Type B pancreatic cell (in vitro differentiated cells): ENCODE measurements around the gene CD209. TPM values are rescaled to one million over a fixed set of nuclear protein-coding genes. Genes with fewer than 3 reads are reported as not detected.

Experiments used
- DNase-seq: peaks from one replicate; pipeline ENCODE4 v3.0.0; 2021; ENCODE audit warnings: mixed read lengths; ENCODE audit not compliant: unreplicated experiment; ENCODE audit errors: extremely low spot score
- H3K27ac Mint-ChIP-seq: 2 replicates; pipeline ENCODE4 v1.8.0; 2021; ENCODE audit warnings: mild to moderate bottlenecking, mixed read lengths
- H3K27me3 Mint-ChIP-seq: 2 replicates; pipeline ENCODE4 v1.8.0; 2021; ENCODE audit warnings: mixed read lengths
- H3K36me3 Mint-ChIP-seq: 2 replicates; pipeline ENCODE4 v1.8.0; 2021; ENCODE audit warnings: mixed read lengths
- H3K4me1 Mint-ChIP-seq: one replicate; pipeline ENCODE4 v1.8.0; 2021; ENCODE audit warnings: mixed read lengths; ENCODE audit not compliant: unreplicated experiment
- H3K4me3 Mint-ChIP-seq: 2 replicates; pipeline ENCODE4 v1.8.0; 2021; ENCODE audit warnings: mild to moderate bottlenecking, mixed read lengths
- H3K9me3 Mint-ChIP-seq: 2 replicates; pipeline ENCODE4 v1.8.0; 2021; ENCODE audit warnings: mixed read lengths
- total RNA-seq: library from RNA; stranded (reverse); gene quantifications from 2 replicates; pipeline ENCODE4 v1.2.1, GENCODE V29; 2021; ENCODE audit warnings: low replicate concordance
- TF ChIP-seq, protein P1 (sequence below): fragments of 200-600 bp; sonication (generic); conservative IDR thresholded peaks from 2 replicates; pipeline ENCODE4 v1.5.0; 2021; ENCODE audit warnings: antibody characterized with exemption, mild to moderate bottlenecking

CD209 gene
- total RNA-seq, 1 donor from 2014 or later = not detected

DNA sequence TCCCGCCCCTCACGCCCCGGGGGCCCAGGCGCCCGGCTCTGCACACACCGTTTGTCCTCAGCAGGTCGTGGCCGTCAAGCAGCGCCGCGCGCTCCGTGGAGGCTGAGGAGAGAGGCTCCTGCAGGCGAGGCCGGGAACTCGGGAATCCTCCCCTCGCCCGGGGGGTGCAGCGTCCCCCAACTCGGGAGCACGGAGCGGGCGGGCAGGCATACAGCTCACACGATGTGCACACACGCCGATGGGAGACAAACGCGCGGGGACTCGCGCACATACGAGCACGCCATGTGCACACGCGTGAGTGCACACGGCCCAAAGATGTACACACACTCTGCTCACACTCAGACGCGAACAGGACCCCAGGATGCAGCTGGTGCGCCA is 16.1 kb downstream of the CD209 start:
- H3K4me3 Mint-ChIP-seq = no peak overlapping the region
- no peaks in the 10 kb centered on the region for H3K36me3 Mint-ChIP-seq
- H3K4me1 Mint-ChIP-seq = no peaks in the 10 kb centered on the region
- TF ChIP-seq, protein P1, sequence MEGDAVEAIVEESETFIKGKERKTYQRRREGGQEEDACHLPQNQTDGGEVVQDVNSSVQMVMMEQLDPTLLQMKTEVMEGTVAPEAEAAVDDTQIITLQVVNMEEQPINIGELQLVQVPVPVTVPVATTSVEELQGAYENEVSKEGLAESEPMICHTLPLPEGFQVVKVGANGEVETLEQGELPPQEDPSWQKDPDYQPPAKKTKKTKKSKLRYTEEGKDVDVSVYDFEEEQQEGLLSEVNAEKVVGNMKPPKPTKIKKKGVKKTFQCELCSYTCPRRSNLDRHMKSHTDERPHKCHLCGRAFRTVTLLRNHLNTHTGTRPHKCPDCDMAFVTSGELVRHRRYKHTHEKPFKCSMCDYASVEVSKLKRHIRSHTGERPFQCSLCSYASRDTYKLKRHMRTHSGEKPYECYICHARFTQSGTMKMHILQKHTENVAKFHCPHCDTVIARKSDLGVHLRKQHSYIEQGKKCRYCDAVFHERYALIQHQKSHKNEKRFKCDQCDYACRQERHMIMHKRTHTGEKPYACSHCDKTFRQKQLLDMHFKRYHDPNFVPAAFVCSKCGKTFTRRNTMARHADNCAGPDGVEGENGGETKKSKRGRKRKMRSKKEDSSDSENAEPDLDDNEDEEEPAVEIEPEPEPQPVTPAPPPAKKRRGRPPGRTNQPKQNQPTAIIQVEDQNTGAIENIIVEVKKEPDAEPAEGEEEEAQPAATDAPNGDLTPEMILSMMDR = no peak
- no peak for DNase-seq
- peaks cover 77% of the 10 kb centered on the region for H3K27me3 Mint-ChIP-seq
- H3K27ac Mint-ChIP-seq = no peak overlapping the region
- no peaks in the 10 kb centered on the region for H3K9me3 Mint-ChIP-seq

DNA sequence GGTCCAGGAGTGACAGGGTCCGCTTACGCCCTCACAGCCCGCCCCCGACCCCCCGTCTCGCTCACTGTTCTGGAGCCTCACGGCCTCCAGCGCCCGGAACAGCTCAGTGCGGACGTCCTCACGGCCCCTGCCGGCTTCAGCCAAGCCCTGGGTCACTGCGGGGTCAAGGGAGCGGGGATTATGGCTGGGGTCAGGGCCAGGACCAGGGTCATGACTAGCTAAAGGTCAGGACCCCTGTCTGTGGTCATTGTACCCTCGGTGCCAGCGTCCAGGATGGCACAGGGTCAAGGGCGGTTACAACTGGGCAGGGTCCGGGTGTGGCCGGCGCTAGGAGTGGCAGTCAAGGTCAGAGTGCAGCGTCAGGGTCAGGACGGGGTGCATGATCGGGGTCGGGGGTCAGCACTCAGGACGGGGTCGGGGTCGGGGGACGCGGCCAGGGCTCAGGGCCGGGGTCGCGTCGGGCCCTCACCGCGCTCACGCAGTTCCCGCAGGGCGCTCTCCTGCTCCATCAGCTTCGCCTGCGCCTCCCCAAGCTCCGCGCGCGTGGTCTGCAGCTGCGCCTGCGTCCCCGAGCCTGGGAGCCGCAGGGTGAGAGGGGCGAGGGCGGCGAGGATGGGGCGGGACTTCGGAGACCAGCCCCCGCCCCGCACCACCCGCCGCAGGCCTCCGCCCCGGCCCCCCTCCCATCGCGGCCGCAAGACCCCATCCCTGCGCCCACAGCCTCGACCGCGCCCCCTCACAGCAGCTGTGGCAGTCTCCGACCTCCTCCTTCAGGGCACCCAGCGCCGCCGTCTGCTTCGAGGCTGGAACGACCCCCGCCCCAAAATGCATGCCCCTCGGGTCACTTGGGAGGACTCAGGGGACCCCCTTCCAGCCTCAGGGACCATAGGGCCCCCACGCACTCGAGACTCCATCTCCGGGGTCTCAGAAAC is 16.8 kb downstream of the CD209 start:
- peaks cover 77% of the 10 kb centered on the region for H3K27me3 Mint-ChIP-seq
- DNase-seq = no peak
- no peak overlapping the region for H3K27ac Mint-ChIP-seq
- no peaks in the 10 kb centered on the region for H3K9me3 Mint-ChIP-seq
- no peak overlapping the region for H3K4me3 Mint-ChIP-seq
- H3K36me3 Mint-ChIP-seq = no peaks in the 10 kb centered on the region
- TF ChIP-seq, protein P1 = no peak
- no peaks in the 10 kb centered on the region for H3K4me1 Mint-ChIP-seq

DNA sequence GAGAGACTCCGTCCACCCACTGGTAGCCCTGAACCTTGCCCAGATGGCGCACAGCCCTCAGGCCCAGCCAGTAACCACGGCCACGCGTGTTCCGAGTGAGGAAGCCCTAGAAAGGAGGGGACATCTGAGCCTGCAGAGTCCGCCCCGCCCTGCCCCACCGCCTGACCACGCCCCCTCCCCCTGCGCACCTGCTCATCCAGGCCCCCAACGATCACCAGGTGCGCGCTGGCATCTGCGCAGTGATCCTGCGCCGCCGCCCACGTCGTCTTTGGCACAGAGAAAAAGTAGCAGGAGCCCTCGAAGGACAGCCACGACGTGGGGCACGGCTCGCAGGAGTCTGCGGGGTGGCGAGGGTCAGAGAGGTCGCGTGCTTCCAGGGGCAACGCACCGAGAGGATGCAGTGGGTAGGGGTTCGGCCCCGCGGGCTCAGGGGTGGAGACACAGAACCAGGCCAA is 17.5 kb downstream of the CD209 start:
- Mint-ChIP-seq H3K4me3 (no peak overlapping the region), H3K27me3 (peaks cover 71% of the 10 kb centered on the region), H3K9me3 (no peaks in the 10 kb centered on the region), H3K27ac (no peak overlapping the region), H3K36me3 (no peaks in the 10 kb centered on the region), H3K4me1 (no peaks in the 10 kb centered on the region)
- DNase-seq = no peak
- TF ChIP-seq, protein P1 = no peak

DNA sequence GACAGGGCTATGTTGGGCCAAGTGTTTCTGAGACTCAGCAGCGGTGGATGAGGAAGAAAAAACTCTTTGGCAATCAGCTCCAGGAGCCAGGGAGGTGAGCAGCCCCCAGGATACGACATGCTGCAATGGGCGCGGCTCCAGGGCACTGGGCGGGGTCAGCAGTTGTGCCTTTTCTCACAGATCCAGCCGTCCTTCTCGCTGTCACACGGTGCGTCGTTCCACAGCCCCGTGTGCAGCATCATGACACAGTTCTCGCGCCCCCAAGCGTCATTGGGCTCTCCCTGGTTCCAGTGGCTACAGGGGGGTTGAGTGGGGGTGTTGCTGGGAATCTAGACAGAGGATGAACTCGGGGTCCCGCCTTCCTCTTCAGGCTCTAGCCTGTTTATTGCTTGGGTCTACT is 18.1 kb downstream of the CD209 start:
- H3K4me3 Mint-ChIP-seq = no peak overlapping the region
- TF ChIP-seq, protein P1 = no peak
- H3K36me3 Mint-ChIP-seq = no peaks in the 10 kb centered on the region
- no peaks in the 10 kb centered on the region for H3K9me3 Mint-ChIP-seq
- no peaks in the 10 kb centered on the region for H3K4me1 Mint-ChIP-seq
- no peak for DNase-seq
- H3K27ac Mint-ChIP-seq = no peak overlapping the region
- H3K27me3 Mint-ChIP-seq = peaks cover 66% of the 10 kb centered on the region

DNA sequence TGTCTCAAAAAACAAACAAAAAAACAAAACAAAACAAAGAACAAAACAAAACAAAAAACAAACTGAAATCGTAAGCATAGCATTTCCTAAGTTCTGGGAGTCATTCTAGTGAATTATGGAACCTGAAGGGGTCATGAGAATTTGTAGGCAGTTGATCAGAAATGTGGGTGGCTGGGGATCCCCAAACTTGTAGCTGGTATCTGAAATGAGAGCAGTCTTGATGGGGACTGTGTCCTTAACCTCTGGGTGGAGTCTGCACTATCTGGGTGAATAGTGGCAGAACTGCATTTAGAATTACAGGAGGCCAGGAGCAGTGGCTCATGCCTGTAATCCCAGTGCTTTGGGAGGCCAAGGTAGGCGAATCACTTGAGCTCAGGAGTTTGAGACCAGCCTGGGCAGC is 21.5 kb downstream of the CD209 start:
- Mint-ChIP-seq H3K27ac (no peak overlapping the region), H3K4me3 (no peak overlapping the region), H3K9me3 (no peaks in the 10 kb centered on the region), H3K4me1 (no peaks in the 10 kb centered on the region), H3K36me3 (no peaks in the 10 kb centered on the region), H3K27me3 (peaks cover 45% of the 10 kb centered on the region)
- TF ChIP-seq, protein P1 = no peak
- DNase-seq = no peak
